HFF-Myc (cell line): ENCODE results near the gene ACTA1.
"Not testable (repeated sequence)": the region's sequence is repeated elsewhere in the genome, so short reads cannot be mapped to it uniquely, and the experiment has no call there.

Experiments
- DNase-seq: peaks from one replicate; pipeline ENCODE4 v3.0.0-alpha.2; 2011; ENCODE audit warnings: low read depth; ENCODE audit errors: extremely low read depth
- H3K4me3 ChIP-seq: replicated peaks from 2 replicates; pipeline ENCODE4 v1.5.1; 2011; ENCODE audit warnings: low read depth, mild to moderate bottlenecking, control low read depth, low read length
- CTCF ChIP-seq: IDR thresholded peaks from 2 replicates; pipeline ENCODE4 v1.5.1; 2012; ENCODE audit warnings: mild to moderate bottlenecking, low read depth, low read length, control low read depth; ENCODE audit errors: missing control alignments

The ACTA1 gene

GRCh38 chr1:229427572-229427971 lies 6.3 kb downstream of the ACTA1 start:
- no peak overlapping the region for H3K4me3 ChIP-seq
- TF ChIP-seq CTCF: no peak
- DNase-seq: no peak

- DNase-seq: no peak
- H3K4me3 ChIP-seq: no peak overlapping the region
- TF ChIP-seq CTCF: no peak
Observed at GRCh38 chr1:229425564-229426159, 8.2 kb downstream of the ACTA1 start.

GRCh38 chr1:229420765-229421164 lies 13.1 kb downstream of the ACTA1 start:
- DNase-seq: no peak
- TF ChIP-seq CTCF: no peak
- H3K4me3 ChIP-seq: no peak overlapping the region

- no peak for DNase-seq
- no peak overlapping the region for H3K4me3 ChIP-seq
- no peak for TF ChIP-seq CTCF
Observed at GRCh38 chr1:229420224-229420623, 13.7 kb downstream of the ACTA1 start.

GRCh38 chr1:229418586-229418985 lies 15.3 kb downstream of the ACTA1 start:
- not testable (repeated sequence) for DNase-seq

GRCh38 chr1:229412810-229413209 lies 21.1 kb downstream of the ACTA1 start:
- not testable (repeated sequence) for DNase-seq, H3K4me3 ChIP-seq

More at GRCh38 chr1:229418586-229418985, 15.3 kb downstream of the ACTA1 start:
- H3K4me3 ChIP-seq: not testable (repeated sequence)

GRCh38 chr1:229412056-229412455 lies 21.8 kb downstream of the ACTA1 start:
- no peak for TF ChIP-seq CTCF
- DNase-seq: no peak
- H3K4me3 ChIP-seq: no peak overlapping the region

- no peak for TF ChIP-seq CTCF
- no peak overlapping the region for H3K4me3 ChIP-seq
- no peak for DNase-seq
Observed at GRCh38 chr1:229411434-229412055, 22.3 kb downstream of the ACTA1 start.
